ENCODE results near the gene CHRNA7. TPM values are rescaled to one million over a fixed set of nuclear protein-coding genes. Genes with fewer than 3 reads are reported as not detected.
"Not testable (repeated sequence)": the region's sequence is repeated elsewhere in the genome, so short reads cannot be mapped to it uniquely, and the experiment has no call there.

The CHRNA7 gene
- total RNA-seq, 1 experiment from 2014 or later = not detected

GRCh38 chr15:32193780-32194179 is 163.5 kb downstream of the CHRNA7 start:
- not testable (repeated sequence) for DNase-seq (ENCODE audit: low read depth)

DNA sequence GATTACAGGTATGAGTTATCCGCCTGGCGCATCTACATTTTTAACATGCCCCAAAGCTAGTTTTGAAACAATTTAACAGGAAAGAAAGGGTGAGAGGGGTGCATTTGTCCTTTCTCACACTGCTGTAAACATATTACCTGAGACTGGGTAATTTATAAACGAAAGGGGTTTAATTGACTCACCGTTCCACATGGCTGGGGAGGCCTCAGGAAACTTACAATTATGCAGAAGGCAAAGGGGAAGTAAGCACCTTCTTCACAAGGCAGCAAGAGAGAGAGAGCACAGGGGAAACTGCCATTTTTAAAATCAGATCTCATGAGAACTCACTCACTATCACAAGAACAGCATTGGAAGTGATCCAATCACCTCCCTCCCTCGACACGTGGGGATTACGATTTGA is 165.9 kb downstream of the CHRNA7 start:
- not testable (repeated sequence) for DNase-seq (ENCODE audit: low read depth)

DNA sequence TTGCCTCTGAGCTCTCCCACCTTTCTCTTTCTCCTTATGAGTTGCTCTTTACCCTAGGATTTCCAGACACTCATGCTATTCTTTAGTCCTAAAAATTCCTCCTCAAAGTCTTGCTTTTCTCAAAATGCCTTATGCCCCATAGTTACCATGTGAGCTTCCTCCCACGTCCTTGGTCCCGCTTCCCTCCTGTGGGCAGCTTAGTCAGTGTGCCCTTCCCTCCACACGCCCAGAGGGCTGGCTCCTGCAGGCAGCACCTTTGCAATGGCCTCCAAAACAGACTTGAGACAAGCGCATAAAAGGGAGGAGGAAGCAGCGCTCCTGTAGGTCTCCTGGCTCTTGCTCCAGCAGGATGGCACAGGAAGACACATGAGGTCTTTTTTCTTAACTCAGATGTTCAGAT is 168.6 kb downstream of the CHRNA7 start:
- DNase-seq (ENCODE audit: low read depth) = not testable (repeated sequence)

DNA sequence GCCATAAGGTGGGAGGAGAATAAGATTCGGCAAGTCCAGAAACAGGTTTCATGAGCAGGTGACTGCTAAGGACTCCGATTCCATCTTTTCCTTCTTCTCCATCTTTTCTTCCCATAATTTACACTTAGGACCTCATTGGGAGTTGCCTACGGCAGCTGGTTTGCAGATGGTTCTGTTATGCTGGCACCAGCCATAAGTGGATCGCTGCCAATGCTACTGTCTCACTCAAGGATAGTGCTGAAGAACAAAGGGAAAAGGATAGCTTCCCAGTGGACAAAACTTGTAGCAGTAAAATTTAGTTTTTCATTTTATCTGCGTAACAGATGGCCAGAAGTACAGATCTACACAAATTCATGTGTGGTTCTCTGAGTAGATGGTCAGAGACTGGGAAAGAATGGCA is 178.8 kb downstream of the CHRNA7 start:
- DNase-seq (ENCODE audit: low read depth) = not testable (repeated sequence)

GRCh38 chr15:32218666-32219065 is 188.4 kb downstream of the CHRNA7 start:
- no peak for DNase-seq (ENCODE audit: low read depth)

Other genes with a start within 250 kb of the CHRNA7 start
- gene OTUD7A, start 159.8 kb upstream of the CHRNA7 start, total RNA-seq (2014; rRNA removed; shearing (Covaris generic)) = 0.20 TPM in 1 of 2 replicates, not detected in the other

Measured in RPMI7951 (cell line).